Inflammatory macrophage treated with lipopolysaccharide for 4 hours (primary cell): ENCODE data around the gene CFLAR.
"Not testable (repeated sequence)": the region's sequence is repeated elsewhere in the genome, so short reads cannot be mapped to it uniquely, and the experiment has no call there.

Source experiments
- DNase-seq: peaks from one replicate; pipeline ENCODE4 v3.0.0-alpha.2; 2020

CFLAR gene

DNA sequence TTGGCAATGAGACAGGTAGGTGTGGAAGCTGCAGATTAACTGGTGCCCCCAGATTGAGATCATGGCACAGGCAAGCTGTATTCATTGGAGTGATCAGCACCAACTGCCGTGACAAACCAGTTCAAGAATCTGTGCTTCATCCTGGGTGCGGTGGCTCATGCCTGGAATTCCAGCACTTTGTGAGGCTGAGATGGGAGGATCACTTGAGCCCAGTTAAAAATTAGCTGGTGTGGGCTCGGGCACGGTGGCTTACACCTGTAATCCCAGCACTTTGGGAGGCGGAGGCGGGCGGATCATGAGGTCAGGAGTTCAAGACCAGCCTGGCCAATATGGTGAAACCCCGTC is 33.8 kb downstream of the CFLAR start:
- DNase-seq, result not testable (repeated sequence)

GRCh38 chr2:201150454-201151020 is 34.6 kb downstream of the CFLAR start:
- no peak for DNase-seq

- peak; percentile 89 for DNase-seq
Observed at GRCh38 chr2:201151127-201151981, 35.4 kb downstream of the CFLAR start.

GRCh38 chr2:201152517-201152916 is 36.6 kb downstream of the CFLAR start:
- DNase-seq, result no peak

DNA sequence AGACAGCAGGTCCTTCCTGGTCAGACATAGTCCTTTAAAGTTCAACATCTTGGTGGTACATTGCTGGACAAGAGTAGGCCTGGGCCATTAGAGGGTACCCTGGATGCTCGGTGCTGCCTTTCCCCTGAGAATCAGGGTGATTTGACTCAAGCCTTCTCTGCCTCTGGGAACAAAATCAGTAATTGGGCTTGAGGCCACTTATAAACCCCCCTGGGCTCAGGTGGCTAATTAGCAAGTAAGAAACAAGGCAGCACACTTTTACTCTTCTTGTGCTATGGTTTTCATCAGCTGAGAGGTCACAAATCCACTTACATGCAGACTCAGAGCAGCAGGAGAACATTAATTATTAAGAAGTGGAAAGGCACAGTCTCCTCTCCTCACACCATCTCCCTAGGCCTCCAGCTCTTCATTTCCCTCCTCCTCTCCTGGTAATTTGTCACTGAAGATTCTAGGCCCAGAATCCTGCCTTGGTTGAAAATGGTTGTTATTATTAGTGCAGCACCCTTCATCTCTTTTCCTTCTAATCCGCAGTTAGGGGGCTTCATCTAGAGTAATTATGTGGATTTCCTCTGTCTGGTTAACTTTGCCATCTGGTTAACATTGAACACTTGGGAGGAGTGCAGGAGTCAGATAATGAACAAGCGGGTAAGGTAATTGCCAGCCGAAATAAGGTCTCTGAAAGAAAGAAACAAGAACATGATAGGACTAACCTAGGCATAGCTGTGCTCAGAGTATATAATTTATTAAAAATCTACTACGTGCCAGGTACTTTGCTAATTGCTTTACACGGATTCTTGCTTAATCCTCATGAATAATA is 37.2 kb downstream of the CFLAR start:
- DNase-seq, result no peak

- no peak for DNase-seq
Observed at GRCh38 chr2:201154615-201155399, 38.8 kb downstream of the CFLAR start.

DNA sequence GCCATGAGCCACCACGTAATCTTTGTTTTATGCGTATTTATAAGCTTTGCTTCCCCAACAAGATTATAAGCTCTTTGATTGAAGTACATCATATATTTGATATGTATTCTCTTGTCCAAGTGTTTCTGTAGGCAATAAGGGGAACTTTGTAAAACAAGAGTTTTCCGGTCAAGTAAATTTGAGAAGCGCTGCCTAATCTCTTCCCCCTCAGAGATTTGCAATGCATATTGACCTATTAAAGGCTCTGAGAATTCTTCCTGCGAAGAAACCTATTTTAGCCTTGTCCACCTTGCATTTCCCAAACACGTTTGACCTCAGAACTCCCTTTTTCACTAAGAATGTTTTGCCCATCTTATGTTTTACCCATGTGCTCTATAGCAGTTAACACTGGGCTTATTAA is 40.1 kb downstream of the CFLAR start:
- DNase-seq, result no peak

DNA sequence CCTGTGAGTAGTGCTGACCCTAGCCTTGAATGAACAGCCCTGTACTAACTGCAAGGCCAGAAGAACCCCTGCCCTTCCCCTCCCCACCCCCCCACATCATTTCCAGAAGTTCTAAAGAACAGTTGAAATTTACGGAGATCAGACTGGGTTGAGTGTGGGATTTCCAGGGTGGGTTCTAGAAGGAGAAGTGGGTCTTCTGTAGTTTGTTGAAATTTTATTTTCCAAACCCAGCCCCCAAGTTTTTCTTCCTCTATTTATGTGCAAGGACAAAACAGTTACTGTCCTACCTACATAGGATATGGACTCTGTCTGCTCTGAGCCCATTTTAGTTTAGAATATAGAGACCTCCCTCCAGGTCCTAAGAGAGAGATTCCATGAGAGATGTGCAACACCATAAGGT is 40.7 kb downstream of the CFLAR start:
- peak; percentile 54 for DNase-seq

DNA sequence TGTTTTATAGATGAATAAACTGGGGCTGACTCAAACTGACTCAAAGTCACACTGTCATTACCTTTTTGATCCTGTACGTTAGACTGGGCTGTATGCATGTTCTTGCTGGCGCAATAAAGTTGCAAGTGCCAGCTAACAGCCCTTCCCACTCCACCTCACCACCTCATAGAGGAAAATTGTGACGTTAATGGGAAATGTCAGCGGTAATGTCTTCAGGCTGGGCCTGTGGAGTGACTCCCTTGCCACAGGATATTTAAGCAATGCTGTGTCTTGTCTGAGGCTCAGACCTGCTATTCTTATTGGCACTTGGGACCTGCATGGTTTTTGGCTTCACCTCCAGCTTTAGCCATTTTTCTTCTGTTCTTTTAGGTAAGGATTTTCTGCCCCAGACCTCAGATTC is 41.7 kb downstream of the CFLAR start:
- DNase-seq, result peak; percentile 88

DNA sequence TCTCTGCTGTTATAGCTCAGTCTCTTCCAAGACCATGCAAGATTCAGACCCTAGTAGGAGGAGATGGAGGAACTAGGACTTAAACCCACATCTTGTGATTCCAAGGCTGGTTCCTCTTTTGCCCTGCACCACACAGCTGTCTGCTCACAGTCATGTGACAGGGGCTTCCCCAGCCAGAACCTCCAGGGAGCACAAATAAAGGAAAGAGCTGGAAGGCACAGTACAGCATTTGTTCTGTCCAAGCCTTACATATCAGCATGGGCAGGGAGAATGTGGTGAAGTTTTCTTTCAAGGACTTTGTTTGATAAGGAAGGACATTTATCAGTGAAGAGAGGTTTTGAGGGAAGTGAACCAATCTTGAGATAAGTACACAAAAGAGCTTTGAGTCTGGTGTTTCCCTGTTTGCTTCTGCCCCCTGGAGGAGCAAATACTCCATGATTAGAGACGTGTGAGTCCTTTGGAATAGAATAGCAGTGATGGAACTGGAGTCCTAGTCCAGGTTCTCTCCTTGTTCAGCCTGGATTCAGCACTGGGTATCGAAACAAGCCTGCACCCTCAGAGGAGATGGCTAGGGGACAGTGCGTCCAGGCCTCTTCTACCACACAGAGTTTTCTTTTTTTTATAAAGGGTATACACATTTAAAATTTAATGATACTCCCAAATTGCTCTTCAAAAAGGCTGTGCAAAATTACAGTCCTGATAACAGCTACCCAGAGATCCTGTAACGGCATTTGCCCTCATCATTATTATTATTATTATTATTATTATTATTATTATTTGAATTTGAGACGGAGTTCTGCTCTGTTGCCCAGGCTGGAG is 42.4 kb downstream of the CFLAR start:
- DNase-seq, result peak; percentile 95

DNA sequence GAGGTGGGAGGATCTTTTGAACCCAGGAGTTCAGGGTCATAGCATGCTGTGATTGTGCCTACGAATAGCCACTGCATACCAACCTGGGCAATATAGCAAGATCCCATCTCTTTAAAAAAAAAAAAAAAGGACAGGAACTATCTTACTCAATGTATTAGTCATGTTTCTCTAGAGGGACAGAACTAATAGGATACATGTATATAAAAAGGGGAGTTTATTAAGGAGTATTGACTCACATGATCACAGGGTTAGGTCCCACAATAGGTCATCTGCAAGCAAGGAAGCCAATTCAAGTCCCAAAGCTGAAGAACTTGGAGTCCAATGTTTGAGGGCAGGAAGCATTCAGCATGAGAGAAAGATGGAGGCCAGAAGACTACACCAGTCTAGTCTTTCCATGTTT is 48.2 kb downstream of the CFLAR start:
- no peak for DNase-seq

- DNase-seq, result no peak
Observed at GRCh38 chr2:201167546-201167945, 51.6 kb downstream of the CFLAR start.

- DNase-seq, result not testable (repeated sequence)
Observed at GRCh38 chr2:201168496-201168895, 52.5 kb downstream of the CFLAR start.

DNA sequence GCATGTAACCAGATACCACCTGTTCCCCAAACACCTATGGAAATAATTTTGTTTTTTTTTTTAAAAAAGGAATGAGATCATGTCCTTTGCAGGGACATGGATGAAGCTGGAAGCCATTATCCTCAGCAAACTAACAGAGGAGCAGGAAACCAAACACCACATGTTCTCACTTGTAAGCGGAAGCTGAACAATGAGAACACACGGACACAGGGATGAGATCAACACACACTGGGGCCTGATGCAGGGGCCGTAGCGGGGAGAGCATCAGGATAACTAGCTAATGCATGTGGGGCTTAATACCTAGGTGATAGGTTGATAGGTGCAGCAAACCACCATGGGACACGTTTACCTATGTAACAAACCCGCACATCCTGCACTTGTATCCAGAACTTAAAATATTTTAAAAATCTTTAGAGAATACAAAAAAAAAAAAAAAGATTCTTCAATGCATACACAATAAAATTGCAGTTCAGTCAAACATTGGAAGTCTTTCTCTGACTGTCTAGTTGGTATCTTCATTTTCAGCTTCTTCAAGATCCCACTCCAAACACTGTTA is 55.4 kb downstream of the CFLAR start:
- DNase-seq, result no peak

GRCh38 chr2:201172279-201172678 is 56.3 kb downstream of the CFLAR start:
- DNase-seq, result no peak

- DNase-seq, result no peak
Observed at GRCh38 chr2:201174687-201175086, 58.7 kb downstream of the CFLAR start.

- DNase-seq, result no peak
Observed at GRCh38 chr2:201176081-201176481, 60.1 kb downstream of the CFLAR start.

GRCh38 chr2:201180010-201180409 is 64.0 kb downstream of the CFLAR start:
- peak; percentile 65 for DNase-seq

GRCh38 chr2:201182650-201183364 is 66.8 kb downstream of the CFLAR start, which contains the start of gene CASP10:
TSS of gene CASP10 (plus strand) at chr2:201183141. CDS start at chr2:201185778, 2,637 bp downstream.
- DNase-seq, result peak; percentile 93

DNA sequence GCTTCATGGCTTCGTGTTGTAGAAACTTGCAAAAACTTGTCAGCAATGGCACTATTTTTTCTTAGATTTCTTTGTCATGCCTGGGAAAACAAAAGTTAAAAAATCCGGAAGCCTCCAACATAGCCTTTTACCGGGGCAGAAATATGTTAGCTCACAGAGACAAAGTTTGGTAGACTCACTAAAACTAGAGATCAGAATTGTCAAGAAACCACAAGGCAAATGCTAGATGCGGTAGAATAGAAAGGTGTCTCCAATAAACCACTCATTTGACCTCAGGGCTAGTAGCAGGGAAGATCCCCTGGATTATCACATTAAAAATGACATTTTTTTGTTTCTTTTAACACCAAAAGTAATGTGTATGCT is 67.4 kb downstream of the CFLAR start:
- no peak for DNase-seq

- peak; percentile 51 for DNase-seq
Observed at GRCh38 chr2:201183835-201184234, 67.9 kb downstream of the CFLAR start.
